ENCODE results near the gene MYH7B.

DNA sequence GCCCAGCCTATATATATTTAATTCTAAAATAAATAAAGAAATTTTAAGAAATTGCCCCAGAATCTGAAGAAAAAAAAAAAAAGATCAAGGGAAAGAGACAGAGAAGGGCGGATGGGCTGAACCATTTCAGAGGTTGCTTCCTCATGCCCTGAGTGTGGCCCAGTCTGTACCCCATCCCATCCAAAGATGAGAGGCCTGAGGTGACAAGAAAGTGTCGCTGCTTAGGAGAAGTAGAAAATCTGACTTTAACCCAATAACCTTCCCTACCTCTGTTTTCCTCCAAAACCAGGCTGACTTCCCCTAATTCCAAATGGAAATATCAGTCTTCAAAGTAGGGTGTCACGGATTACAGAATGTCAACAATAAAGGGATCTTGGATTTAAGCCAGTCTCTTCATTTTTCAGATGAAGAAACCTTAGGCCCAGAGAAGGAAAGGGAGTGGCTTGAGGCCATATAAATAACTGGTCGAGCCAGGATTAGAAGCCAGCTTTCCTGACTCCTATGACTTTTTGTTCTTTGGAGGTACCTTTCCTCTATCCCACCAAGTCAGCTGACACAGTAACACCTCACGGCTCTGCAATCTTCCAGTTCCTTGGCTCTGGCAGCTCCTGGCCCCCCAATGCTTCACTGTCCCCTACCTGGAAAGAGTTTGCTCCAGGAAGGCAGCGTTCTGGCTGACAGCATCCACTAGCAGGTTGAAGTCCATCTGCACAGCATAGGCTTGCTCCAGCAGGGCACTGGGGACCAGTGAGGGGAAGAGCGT lies 10.2 kb upstream of the MYH7B start:
- TF ChIP-seq POLR2AphosphoS5 (IDR thresholded peaks at IDR 0.05; ENCODE audit: insufficient read depth, low read depth, low read length) (no peak), CTCF (IDR thresholded peaks at IDR 0.05; ENCODE audit: extremely low read depth in 1 of 2, insufficient read depth in 1 of 2, low read depth in 1 of 2, low read length in 2 of 2) (no peak), MAX (IDR thresholded peaks at IDR 0.05; ENCODE audit: insufficient read depth, insufficient read length) (no peak)
